Neural progenitor cell (in vitro differentiated cells): ENCODE measurements around the gene DNER. TPM values are rescaled to one million over a fixed set of nuclear protein-coding genes. Genes with fewer than 3 reads are reported as not detected.

Experiments used
- DNase-seq: peaks from one replicate; pipeline ENCODE4 v3.0.0-alpha.2; 2016; ENCODE audit warnings: low spot score
- H2AFZ ChIP-seq: fragments of 200-600 bp; sonication (generic); replicated peaks from 2 replicates; pipeline ENCODE4 v1.6.1; 2016; ENCODE audit warnings: antibody characterized with exemption
- H3F3A ChIP-seq: fragments of 200-600 bp; sonication (generic); 2 replicates; pipeline ENCODE4 v1.6.1; 2016; ENCODE audit warnings: antibody characterized with exemption, low read depth
- H3K27ac ChIP-seq: fragments of 200-600 bp; sonication (generic); 2 replicates; pipeline ENCODE4 v1.5.1; 2016; ENCODE audit warnings: mild to moderate bottlenecking
- H3K27me3 ChIP-seq: fragments of 200-600 bp; sonication (generic); 2 replicates; pipeline ENCODE4 v1.6.1; 2016; ENCODE audit warnings: mild to moderate bottlenecking, moderate library complexity
- H3K36me3 ChIP-seq: fragments of 200-600 bp; sonication (generic); 2 replicates; pipeline ENCODE4 v1.5.1; 2016
- H3K4me1 ChIP-seq: fragments of 200-600 bp; sonication (generic); 2 replicates; pipeline ENCODE4 v1.6.1; 2016; ENCODE audit warnings: mixed run types
- H3K4me2 ChIP-seq: fragments of 200-600 bp; sonication (generic); 2 replicates; pipeline ENCODE4 v1.6.1; 2016
- H3K4me3 ChIP-seq: fragments of 200-600 bp; sonication (generic); 2 replicates; pipeline ENCODE4 v1.5.1; 2016
- H3K79me2 ChIP-seq: fragments of 200-600 bp; sonication (generic); 2 replicates; pipeline ENCODE4 v1.6.1; 2016; ENCODE audit warnings: low read depth
- H3K9ac ChIP-seq: fragments of 200-600 bp; sonication (generic); 2 replicates; pipeline ENCODE4 v1.6.1; 2016
- H3K9me3 ChIP-seq: fragments of 200-600 bp; sonication (generic); 2 replicates; pipeline ENCODE4 v1.5.1; 2016; ENCODE audit warnings: low read depth
- H4K20me1 ChIP-seq: fragments of 200-600 bp; sonication (generic); 2 replicates; pipeline ENCODE4 v1.6.1; 2016; ENCODE audit warnings: low read depth
- H3K27ac Mint-ChIP-seq: 3 replicates; pipeline ENCODE4 v1.8.0; 2021; ENCODE audit warnings: mixed read lengths
- H3K27me3 Mint-ChIP-seq: 2 replicates; pipeline ENCODE4 v1.8.0; 2022; ENCODE audit warnings: low read depth, mild to moderate bottlenecking, inconsistent platforms, moderate library complexity, mixed read lengths; ENCODE audit not compliant: insufficient read depth
- H3K36me3 Mint-ChIP-seq: 3 replicates; pipeline ENCODE4 v1.8.0; 2021; ENCODE audit warnings: mixed read lengths
- H3K4me1 Mint-ChIP-seq: 3 replicates; pipeline ENCODE4 v1.8.0; 2021; ENCODE audit warnings: mixed read lengths
- H3K4me3 Mint-ChIP-seq: 3 replicates; pipeline ENCODE4 v1.8.0; 2021; ENCODE audit warnings: mild to moderate bottlenecking, moderate library complexity, mixed read lengths
- H3K9me3 Mint-ChIP-seq: 3 replicates; pipeline ENCODE4 v1.8.0; 2020; ENCODE audit warnings: mixed read lengths
- EZH2 ChIP-seq: fragments of 200-600 bp; sonication (generic); IDR thresholded peaks from 2 replicates; pipeline ENCODE4 v1.6.1; 2017; ENCODE audit warnings: antibody characterized with exemption, mild to moderate bottlenecking, moderate library complexity
- EZH2phosphoT487 ChIP-seq: fragments of 200-600 bp; sonication (generic); IDR thresholded peaks from 2 replicates; pipeline ENCODE4 v1.6.1; 2017; ENCODE audit warnings: antibody characterized with exemption
- total RNA-seq: library from RNA; depleted of rRNA; stranded (reverse); fragments of >200 nt; gene quantifications from 2 replicates; pipeline ENCODE4 v1.2.3, GENCODE V29; 2015; ENCODE audit warnings: low replicate concordance
- TF ChIP-seq, protein P1 (sequence below): fragments of 200-600 bp; sonication (generic); IDR thresholded peaks from 2 replicates; pipeline ENCODE4 v1.5.1; 2017; ENCODE audit warnings: antibody characterized with exemption, mild to moderate bottlenecking

Gene DNER
- total RNA-seq, 1 donor from 2014 or later, result 0.97 TPM

DNA sequence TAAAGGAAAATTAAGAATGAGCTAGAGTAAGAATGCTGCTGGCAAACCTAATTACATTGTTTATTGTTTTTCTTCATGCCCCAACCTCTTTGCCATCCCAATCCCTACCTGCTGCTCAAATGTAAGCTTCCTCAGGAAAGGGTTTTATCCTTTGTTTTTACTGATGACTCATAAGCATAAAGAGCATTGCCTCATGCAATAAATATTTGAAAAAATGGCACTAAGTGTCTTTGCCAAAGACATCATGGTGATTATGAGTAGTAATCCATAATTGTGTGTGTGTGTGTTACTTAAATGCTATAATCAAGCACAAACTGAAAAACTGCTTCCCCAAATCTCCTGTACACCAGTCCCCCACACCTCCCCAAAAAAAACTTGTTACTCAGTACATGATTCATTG lies 53.4 kb downstream of the DNER start:
- H3K4me3 ChIP-seq, result no peak overlapping the region
- Mint-ChIP-seq H3K27me3 (no peaks in the 10 kb centered on the region), H3K27ac (no peak overlapping the region), H3K4me3 (no peak overlapping the region), H3K4me1 (no peaks in the 10 kb centered on the region), H3K36me3 (no peaks in the 10 kb centered on the region), H3K9me3 (no peaks in the 10 kb centered on the region)
- H3K9me3 ChIP-seq, result no peaks in the 10 kb centered on the region
- H3K4me1 ChIP-seq, result no peaks in the 10 kb centered on the region
- H3K79me2 ChIP-seq, result no peaks in the 10 kb centered on the region
- no peak for DNase-seq
- no peak overlapping the region for H3K27ac ChIP-seq
- no peak overlapping the region for H3K9ac ChIP-seq
- H3F3A ChIP-seq, result no peaks in the 10 kb centered on the region
- TF ChIP-seq EZH2phosphoT487 (no peak), EZH2 (no peak)
- TF ChIP-seq, protein P1, sequence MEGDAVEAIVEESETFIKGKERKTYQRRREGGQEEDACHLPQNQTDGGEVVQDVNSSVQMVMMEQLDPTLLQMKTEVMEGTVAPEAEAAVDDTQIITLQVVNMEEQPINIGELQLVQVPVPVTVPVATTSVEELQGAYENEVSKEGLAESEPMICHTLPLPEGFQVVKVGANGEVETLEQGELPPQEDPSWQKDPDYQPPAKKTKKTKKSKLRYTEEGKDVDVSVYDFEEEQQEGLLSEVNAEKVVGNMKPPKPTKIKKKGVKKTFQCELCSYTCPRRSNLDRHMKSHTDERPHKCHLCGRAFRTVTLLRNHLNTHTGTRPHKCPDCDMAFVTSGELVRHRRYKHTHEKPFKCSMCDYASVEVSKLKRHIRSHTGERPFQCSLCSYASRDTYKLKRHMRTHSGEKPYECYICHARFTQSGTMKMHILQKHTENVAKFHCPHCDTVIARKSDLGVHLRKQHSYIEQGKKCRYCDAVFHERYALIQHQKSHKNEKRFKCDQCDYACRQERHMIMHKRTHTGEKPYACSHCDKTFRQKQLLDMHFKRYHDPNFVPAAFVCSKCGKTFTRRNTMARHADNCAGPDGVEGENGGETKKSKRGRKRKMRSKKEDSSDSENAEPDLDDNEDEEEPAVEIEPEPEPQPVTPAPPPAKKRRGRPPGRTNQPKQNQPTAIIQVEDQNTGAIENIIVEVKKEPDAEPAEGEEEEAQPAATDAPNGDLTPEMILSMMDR, result no peak
- no peaks in the 10 kb centered on the region for H4K20me1 ChIP-seq
- no peak overlapping the region for H2AFZ ChIP-seq
- H3K36me3 ChIP-seq, result no peaks in the 10 kb centered on the region
- H3K27me3 ChIP-seq, result no peaks in the 10 kb centered on the region
- H3K4me2 ChIP-seq, result no peak overlapping the region

DNA sequence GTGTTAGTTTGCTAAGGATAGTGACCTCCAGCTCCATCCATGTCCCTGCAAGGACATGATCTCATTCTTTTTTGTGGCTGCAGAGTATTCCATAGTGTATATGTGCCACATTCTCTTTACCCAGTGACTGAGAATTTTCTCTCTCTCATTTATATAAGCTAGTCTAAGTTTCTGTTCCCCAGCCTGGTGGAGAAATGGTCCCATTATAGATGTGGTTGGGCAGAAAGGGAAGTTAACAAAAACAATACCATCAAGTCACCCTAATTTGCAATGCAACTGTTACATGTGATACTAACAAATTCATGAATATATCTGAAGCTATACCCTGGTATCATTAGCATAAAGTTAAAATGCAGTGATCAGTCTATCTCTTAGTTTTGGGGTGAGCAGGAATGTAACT lies 54.0 kb downstream of the DNER start:
- Mint-ChIP-seq H3K4me1 (no peaks in the 10 kb centered on the region), H3K27me3 (no peaks in the 10 kb centered on the region), H3K4me3 (no peak overlapping the region), H3K27ac (no peak overlapping the region), H3K9me3 (no peaks in the 10 kb centered on the region), H3K36me3 (no peaks in the 10 kb centered on the region)
- Histone ChIP-seq H3K27ac (no peak overlapping the region), H3K9me3 (no peaks in the 10 kb centered on the region), H3K4me1 (no peaks in the 10 kb centered on the region), H3K79me2 (no peaks in the 10 kb centered on the region), H3F3A (no peaks in the 10 kb centered on the region), H3K36me3 (no peaks in the 10 kb centered on the region), H3K27me3 (no peaks in the 10 kb centered on the region), H4K20me1 (no peaks in the 10 kb centered on the region), H3K9ac (no peak overlapping the region), H2AFZ (no peak overlapping the region), H3K4me3 (no peak overlapping the region), H3K4me2 (no peak overlapping the region)
- no peak for DNase-seq
- TF ChIP-seq, protein P1, result no peak
- no peak for TF ChIP-seq EZH2
- no peak for TF ChIP-seq EZH2phosphoT487

DNA sequence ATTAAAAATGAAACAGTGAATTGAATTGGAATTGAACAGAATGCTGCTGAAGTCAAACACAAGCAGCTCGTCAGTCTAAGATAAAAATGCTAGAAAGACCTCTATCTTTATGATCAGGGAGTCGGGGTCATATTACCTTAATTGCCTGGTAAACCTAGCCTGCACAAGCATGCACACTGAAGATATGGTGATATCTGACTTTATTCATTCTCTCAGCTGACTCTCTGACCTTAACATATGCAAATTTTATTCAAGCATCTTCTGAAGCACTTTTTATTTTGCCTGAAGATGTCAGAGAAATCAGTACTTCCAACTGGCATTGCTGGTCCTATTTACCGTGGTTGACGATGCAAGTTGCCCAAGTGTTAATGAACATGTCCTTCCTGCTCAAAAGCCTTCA lies 56.4 kb downstream of the DNER start:
- H3K27me3 ChIP-seq, result no peaks in the 10 kb centered on the region
- DNase-seq, result no peak
- no peaks in the 10 kb centered on the region for H3K9me3 ChIP-seq
- Mint-ChIP-seq H3K36me3 (no peaks in the 10 kb centered on the region), H3K27ac (no peak overlapping the region), H3K4me3 (no peak overlapping the region), H3K9me3 (no peaks in the 10 kb centered on the region), H3K27me3 (no peaks in the 10 kb centered on the region), H3K4me1 (peaks cover 7% of the 10 kb centered on the region)
- no peak overlapping the region for H3K4me3 ChIP-seq
- H2AFZ ChIP-seq, result no peak overlapping the region
- no peaks in the 10 kb centered on the region for H3K79me2 ChIP-seq
- no peaks in the 10 kb centered on the region for H3K4me1 ChIP-seq
- H3K4me2 ChIP-seq, result no peak overlapping the region
- no peak overlapping the region for H3K27ac ChIP-seq
- H3F3A ChIP-seq, result no peaks in the 10 kb centered on the region
- no peak for TF ChIP-seq EZH2phosphoT487
- TF ChIP-seq, protein P1, result no peak
- TF ChIP-seq EZH2, result no peak
- H3K36me3 ChIP-seq, result no peaks in the 10 kb centered on the region
- no peak overlapping the region for H3K9ac ChIP-seq
- H4K20me1 ChIP-seq, result no peaks in the 10 kb centered on the region
